Prostate gland (tissue), 2 donors: ENCODE measurements around the gene C1orf159. TPM values are rescaled to one million over a fixed set of nuclear protein-coding genes. Genes with fewer than 3 reads are reported as not detected.

Experiments
- DNase-seq: peaks from one replicate; pipeline ENCODE4 v3.0.0-alpha.2; 2019; ENCODE audit warnings: low spot score
- H3K27ac ChIP-seq, 2 donors: fragments of 200-600 bp; sonication (generic); 2 replicates each; pipeline ENCODE4 v1.5.1; 2017 to 2019
- H3K27me3 ChIP-seq: fragments of 200-600 bp; sonication (generic); replicated peaks from 2 replicates; pipeline ENCODE4 v1.5.1; 2019; ENCODE audit not compliant: insufficient read depth
- H3K36me3 ChIP-seq, 2 donors: fragments of 200-600 bp; sonication (generic); 1 replicate in 1 of 2; 2 replicates in 1 of 2; pipeline versions ENCODE4 v1.5.1 to v1.8.1; 2017 to 2019
- H3K4me1 ChIP-seq: fragments of 200-600 bp; sonication (generic); replicated peaks from 2 replicates; pipeline ENCODE4 v1.5.1; 2019
- H3K4me3 ChIP-seq, 2 donors: fragments of 200-600 bp; sonication (generic); 2 replicates each; pipeline ENCODE4 v1.5.1; 2017 to 2019
- H3K9me3 ChIP-seq: fragments of 200-600 bp; sonication (generic); 2 replicates; pipeline ENCODE4 v1.5.1; 2017
- CTCF ChIP-seq, 4 experiments: fragments of 200-600 bp in 2 of 4; fragments of 450-650 bp in 2 of 4; sonication (generic) in 2 of 4; IDR thresholded peaks; 1 replicate in 3 of 4; 2 replicates in 1 of 4; pipeline ENCODE4 v1.5.1; 2016 to 2019; ENCODE audit warnings: antibody characterized with exemption in 4 of 4, mild to moderate bottlenecking in 2 of 4, moderate library complexity in 2 of 4
- POLR2A ChIP-seq: fragments of 450-650 bp; IDR thresholded peaks from one replicate; pipeline ENCODE4 v1.6.1; 2016; ENCODE audit warnings: antibody characterized with exemption, mild to moderate bottlenecking
- POLR2AphosphoS5 ChIP-seq: sonication (generic); formaldehyde crosslinking; IDR thresholded peaks from one replicate; pipeline ENCODE4 v1.6.1; 2017; ENCODE audit warnings: antibody characterized with exemption
- WGBS: methylation state at CpG from one replicate; pipeline ENCODE4 v1.1.5; 2018; 5-methylcytosine and 5-hydroxymethylcytosine counted together
- intact Hi-C: fragments of 100-400 bp; cut with DNase I; formaldehyde crosslinking; loops from one replicate; pipeline ENCODE4 v1.14.2; 2022
- total RNA-seq, 2 donors: library from RNA; depleted of rRNA; stranded (reverse); fragments of >200 nt; gene quantifications; one replicate each; pipeline ENCODE4 v1.1.0, GENCODE V29; 2016

C1orf159 gene
- total RNA-seq, 2 donors from 2014 or later = 20.0 to 26.4 TPM

GRCh38 chr1:1032424-1032823 lies 83.5 kb downstream of the C1orf159 start:
- DNase-seq = no peak
- intact Hi-C loops = no loop called here
- Histone ChIP-seq H3K27me3 (no peaks in the 10 kb centered on the region), H3K36me3 (no peaks in the 10 kb centered on the region), H3K4me3 (peak overlapping the region; percentile 27 to 46), H3K4me1 (peaks cover 6% of the 10 kb centered on the region), H3K9me3 (no peaks in the 10 kb centered on the region), H3K27ac (peak overlapping the region in 1 of 2 donors; percentile 26)
- 44% methylated on average over 13 of the region's 16 CpGs for WGBS
- no peak for TF ChIP-seq POLR2AphosphoS5
- no peak for TF ChIP-seq POLR2A
- TF ChIP-seq CTCF (IDR thresholded peaks at IDR 0.05) = no peak

Other genes with a start within 250 kb of the C1orf159 start
- gene SAMD11, start 192.2 kb downstream of the C1orf159 start, total RNA-seq = 10 to 100 TPM in 1 of 2 donors, 1 to 10 TPM in 1; 4.5 to 61.6 TPM
- 10 to 100 TPM; 43.2 to 65.5 TPM for gene NOC2L, start 156.8 kb downstream of the C1orf159 start, total RNA-seq
- gene KLHL17, start 155.5 kb downstream of the C1orf159 start, total RNA-seq = 10 to 100 TPM; 10.9 to 24.5 TPM
- gene PLEKHN1, start 149.6 kb downstream of the C1orf159 start, total RNA-seq = 1 to 10 TPM; 1.4 to 6.4 TPM
- gene PERM1, start 134.0 kb downstream of the C1orf159 start, total RNA-seq = 1 to 10 TPM in 1 of 2 donors, under 1 TPM in 1; 0.80 to 3.9 TPM
- gene HES4, start 116.0 kb downstream of the C1orf159 start, total RNA-seq = 10 to 100 TPM; 45.8 to 82.6 TPM
- 10 to 100 TPM; 22.3 to 27.2 TPM for gene ISG15, start 102.6 kb downstream of the C1orf159 start, total RNA-seq
- 10 to 100 TPM; 87.7 to 92.4 TPM for gene AGRN, start 96.0 kb downstream of the C1orf159 start, total RNA-seq
- 1 to 10 TPM; 1.4 to 1.8 TPM for gene RNF223, start 41.8 kb downstream of the C1orf159 start, total RNA-seq
- gene TTLL10, start 57.8 kb upstream of the C1orf159 start, total RNA-seq = 1 to 10 TPM in 1 of 2 donors, under 1 TPM in 1; 0.77 to 7.3 TPM
- 1 to 10 TPM; 3.1 to 3.5 TPM for gene TNFRSF18, start 90.5 kb upstream of the C1orf159 start, total RNA-seq
- 1 to 10 TPM in 1 of 2 donors, under 1 TPM in 1; 0.50 to 3.0 TPM for gene TNFRSF4, start 98.1 kb upstream of the C1orf159 start, total RNA-seq
- gene SDF4, start 115.9 kb upstream of the C1orf159 start, total RNA-seq = 100 to 1,000 TPM; 177 to 185 TPM
- 10 to 100 TPM; 29.6 to 41.5 TPM for gene B3GALT6, start 116.1 kb upstream of the C1orf159 start, total RNA-seq
- 1 to 10 TPM in 1 of 2 donors, not detected in 1; 3.4 TPM for gene C1QTNF12, start 130.6 kb upstream of the C1orf159 start, total RNA-seq
- gene UBE2J2, start 157.8 kb upstream of the C1orf159 start, total RNA-seq = 10 to 100 TPM; 56.0 to 79.4 TPM
- 10 to 100 TPM in 1 of 2 donors, 1 to 10 TPM in 1; 6.9 to 23.7 TPM for gene SCNN1D, start 164.3 kb upstream of the C1orf159 start, total RNA-seq
- gene ACAP3, start 191.8 kb upstream of the C1orf159 start, total RNA-seq = 10 to 100 TPM; 43.2 to 58.6 TPM
- 10 to 100 TPM; 30.6 to 36.9 TPM for gene PUSL1, start 192.5 kb upstream of the C1orf159 start, total RNA-seq
- 100 to 1,000 TPM in 1 of 2 donors, 10 to 100 TPM in 1; 97.3 to 178 TPM for gene INTS11, start 208.6 kb upstream of the C1orf159 start, total RNA-seq
- 10 to 100 TPM; 35.8 to 54.0 TPM for gene CPTP, start 208.7 kb upstream of the C1orf159 start, total RNA-seq
- gene TAS1R3, start 215.2 kb upstream of the C1orf159 start, total RNA-seq = under 1 TPM in 1 of 2 donors, not detected in 1; 0.80 TPM
- 100 to 1,000 TPM in 1 of 2 donors, 10 to 100 TPM in 1; 70.5 to 165 TPM for gene DVL1, start 233.3 kb upstream of the C1orf159 start, total RNA-seq
- gene MXRA8, start 242.5 kb upstream of the C1orf159 start, total RNA-seq = 100 to 1,000 TPM in 1 of 2 donors, 10 to 100 TPM in 1; 39.0 to 152 TPM